ENCODE measurements around the gene EXOSC2. TPM values are rescaled to one million over a fixed set of nuclear protein-coding genes. Genes with fewer than 3 reads are reported as not detected.

EXOSC2 gene
- polyA plus RNA-seq, 2 donors = 14.3 to 17.4 TPM

- Histone ChIP-seq H3K36me3 (ENCODE audit: control insufficient read depth in 2 of 2, insufficient read depth in 2 of 2, low read length in 1 of 2) (no peaks in the 10 kb centered on the region), H3K27me3 (ENCODE audit: control insufficient read depth in 1 of 2, insufficient read depth in 2 of 2, low read length in 2 of 2) (peaks cover 8 to 82% of the 10 kb centered on the region in 2 donors), H3K27ac (ENCODE audit: low read depth in 2 of 2, low read length in 1 of 2) (no peak overlapping the region), H3K4me3 (ENCODE audit: low read depth in 1 of 2, low read length in 2 of 2) (peak overlapping the region in 1 of 2 donors; percentile 39), H3K9me3 (ENCODE audit: control insufficient read depth in 2 of 2, insufficient read depth in 1 of 2, low read depth in 1 of 2, low read length in 1 of 2) (peaks cover 0 to 7% of the 10 kb centered on the region in 2 donors), H3K4me1 (ENCODE audit: control insufficient read depth in 2 of 2, insufficient read depth in 2 of 2, low read length in 1 of 2) (peaks cover 25 to 33% of the 10 kb centered on the region in 2 donors)
- 2 to 4% methylated on average over 40 to 47 of the region's 47 CpGs for WGBS, 2 donors
Observed at GRCh38 chr9:130661451-130662098, 32.0 kb upstream of the EXOSC2 start.

- 7 to 8% methylated on average over 48 to 49 of the region's 49 CpGs for WGBS, 2 donors
- Histone ChIP-seq H3K4me3 (ENCODE audit: low read depth in 1 of 2, low read length in 2 of 2) (no peak overlapping the region), H3K27ac (ENCODE audit: low read depth in 2 of 2, low read length in 1 of 2) (no peak overlapping the region), H3K4me1 (ENCODE audit: control insufficient read depth in 2 of 2, insufficient read depth in 2 of 2, low read length in 1 of 2) (peaks cover 25 to 33% of the 10 kb centered on the region in 2 donors), H3K27me3 (ENCODE audit: control insufficient read depth in 1 of 2, insufficient read depth in 2 of 2, low read length in 2 of 2) (peaks cover 8 to 82% of the 10 kb centered on the region in 2 donors), H3K9me3 (ENCODE audit: control insufficient read depth in 2 of 2, insufficient read depth in 1 of 2, low read depth in 1 of 2, low read length in 1 of 2) (peaks cover 0 to 7% of the 10 kb centered on the region in 2 donors), H3K36me3 (ENCODE audit: control insufficient read depth in 2 of 2, insufficient read depth in 2 of 2, low read length in 1 of 2) (no peaks in the 10 kb centered on the region)
Observed at GRCh38 chr9:130662099-130662969, 31.2 kb upstream of the EXOSC2 start.

- Histone ChIP-seq H3K4me1 (ENCODE audit: control insufficient read depth in 2 of 2, insufficient read depth in 2 of 2, low read length in 1 of 2) (peaks cover 25 to 33% of the 10 kb centered on the region in 2 donors), H3K27me3 (ENCODE audit: control insufficient read depth in 1 of 2, insufficient read depth in 2 of 2, low read length in 2 of 2) (peaks cover 8 to 85% of the 10 kb centered on the region in 2 donors), H3K27ac (ENCODE audit: low read depth in 2 of 2, low read length in 1 of 2) (no peak overlapping the region), H3K36me3 (ENCODE audit: control insufficient read depth in 2 of 2, insufficient read depth in 2 of 2, low read length in 1 of 2) (no peaks in the 10 kb centered on the region), H3K4me3 (ENCODE audit: low read depth in 1 of 2, low read length in 2 of 2) (no peak overlapping the region), H3K9me3 (ENCODE audit: control insufficient read depth in 2 of 2, insufficient read depth in 1 of 2, low read depth in 1 of 2, low read length in 1 of 2) (peaks cover 0 to 7% of the 10 kb centered on the region in 2 donors)
- WGBS, 2 donors = 5% methylated on average over 15 of the region's 15 CpGs
Observed at GRCh38 chr9:130662970-130663257, 30.7 kb upstream of the EXOSC2 start.

- Histone ChIP-seq H3K4me3 (ENCODE audit: low read depth in 1 of 2, low read length in 2 of 2) (peak overlapping the region in 1 of 2 donors; percentile 9), H3K36me3 (ENCODE audit: control insufficient read depth in 2 of 2, insufficient read depth in 2 of 2, low read length in 1 of 2) (no peaks in the 10 kb centered on the region), H3K9me3 (ENCODE audit: control insufficient read depth in 2 of 2, insufficient read depth in 1 of 2, low read depth in 1 of 2, low read length in 1 of 2) (peaks cover 0 to 7% of the 10 kb centered on the region in 2 donors), H3K4me1 (ENCODE audit: control insufficient read depth in 2 of 2, insufficient read depth in 2 of 2, low read length in 1 of 2) (peaks cover 25 to 33% of the 10 kb centered on the region in 2 donors), H3K27me3 (ENCODE audit: control insufficient read depth in 1 of 2, insufficient read depth in 2 of 2, low read length in 2 of 2) (peaks cover 8 to 81% of the 10 kb centered on the region in 2 donors), H3K27ac (ENCODE audit: low read depth in 2 of 2, low read length in 1 of 2) (no peak overlapping the region)
- WGBS, 2 donors = 1 to 3% methylated on average over 57 to 65 of the region's 65 CpGs
Observed at GRCh38 chr9:130663258-130663976, 30.2 kb upstream of the EXOSC2 start.

GRCh38 chr9:130663977-130664250, 29.7 kb upstream of the EXOSC2 start:
- Histone ChIP-seq H3K36me3 (ENCODE audit: control insufficient read depth in 2 of 2, insufficient read depth in 2 of 2, low read length in 1 of 2) (no peaks in the 10 kb centered on the region), H3K9me3 (ENCODE audit: control insufficient read depth in 2 of 2, insufficient read depth in 1 of 2, low read depth in 1 of 2, low read length in 1 of 2) (peaks cover 0 to 4% of the 10 kb centered on the region in 2 donors), H3K4me3 (ENCODE audit: low read depth in 1 of 2, low read length in 2 of 2) (peak overlapping the region in 1 of 2 donors; percentile 9), H3K27ac (ENCODE audit: low read depth in 2 of 2, low read length in 1 of 2) (no peak overlapping the region), H3K4me1 (ENCODE audit: control insufficient read depth in 2 of 2, insufficient read depth in 2 of 2, low read length in 1 of 2) (peaks cover 25 to 33% of the 10 kb centered on the region in 2 donors), H3K27me3 (ENCODE audit: control insufficient read depth in 1 of 2, insufficient read depth in 2 of 2, low read length in 2 of 2) (peaks cover 8 to 77% of the 10 kb centered on the region in 2 donors)
- 4 to 6% methylated on average over 17 to 19 of the region's 19 CpGs for WGBS, 2 donors

GRCh38 chr9:130664251-130665028, 29.1 kb upstream of the EXOSC2 start, which contains the start of gene PRDM12:
Gene PRDM12, plus strand, starts transcription at chr9:130664594. Its CDS starts 60 bp downstream, at chr9:130664654.
- H3K27me3 ChIP-seq (ENCODE audit: control insufficient read depth in 1 of 2, insufficient read depth in 2 of 2, low read length in 2 of 2) = peaks cover 8 to 71% of the 10 kb centered on the region in 2 donors
- 3 to 4% methylated on average over 68 to 76 of the region's 76 CpGs for WGBS, 2 donors
- H3K36me3 ChIP-seq (ENCODE audit: control insufficient read depth in 2 of 2, insufficient read depth in 2 of 2, low read length in 1 of 2) = no peaks in the 10 kb centered on the region
- peaks cover 25 to 33% of the 10 kb centered on the region in 2 donors for H3K4me1 ChIP-seq (ENCODE audit: control insufficient read depth in 2 of 2, insufficient read depth in 2 of 2, low read length in 1 of 2)
- H3K4me3 ChIP-seq (ENCODE audit: low read depth in 1 of 2, low read length in 2 of 2) = peak within 1 kb of the TSS in 1 of 2 donors; percentile 17
- no peaks in the 10 kb centered on the region for H3K9me3 ChIP-seq (ENCODE audit: control insufficient read depth in 2 of 2, insufficient read depth in 1 of 2, low read depth in 1 of 2, low read length in 1 of 2)
- H3K27ac ChIP-seq (ENCODE audit: low read depth in 2 of 2, low read length in 1 of 2) = no peak within 1 kb of the TSS

GRCh38 chr9:130665029-130665430, 28.6 kb upstream of the EXOSC2 start:
- peaks cover 23 to 33% of the 10 kb centered on the region in 2 donors for H3K4me1 ChIP-seq (ENCODE audit: control insufficient read depth in 2 of 2, insufficient read depth in 2 of 2, low read length in 1 of 2)

GRCh38 chr9:130665431-130666392, 27.9 kb upstream of the EXOSC2 start:
- Histone ChIP-seq H3K4me1 (ENCODE audit: control insufficient read depth in 2 of 2, insufficient read depth in 2 of 2, low read length in 1 of 2) (peaks cover 18 to 32% of the 10 kb centered on the region in 2 donors), H3K36me3 (ENCODE audit: control insufficient read depth in 2 of 2, insufficient read depth in 2 of 2, low read length in 1 of 2) (no peaks in the 10 kb centered on the region)
- WGBS, 2 donors = 5 to 6% methylated on average over 60 to 61 of the region's 61 CpGs

More at GRCh38 chr9:130665029-130665430, 28.6 kb upstream of the EXOSC2 start:
- Histone ChIP-seq H3K27ac (ENCODE audit: low read depth in 2 of 2, low read length in 1 of 2) (no peak overlapping the region), H3K9me3 (ENCODE audit: control insufficient read depth in 2 of 2, insufficient read depth in 1 of 2, low read depth in 1 of 2, low read length in 1 of 2) (no peaks in the 10 kb centered on the region), H3K27me3 (ENCODE audit: control insufficient read depth in 1 of 2, insufficient read depth in 2 of 2, low read length in 2 of 2) (peaks cover 8 to 67% of the 10 kb centered on the region in 2 donors), H3K36me3 (ENCODE audit: control insufficient read depth in 2 of 2, insufficient read depth in 2 of 2, low read length in 1 of 2) (no peaks in the 10 kb centered on the region), H3K4me3 (ENCODE audit: low read depth in 1 of 2, low read length in 2 of 2) (no peak overlapping the region)
- WGBS, 2 donors = 1 to 2% methylated on average over 16 to 25 of the region's 26 CpGs

More at GRCh38 chr9:130665431-130666392, 27.9 kb upstream of the EXOSC2 start:
- no peaks in the 10 kb centered on the region for H3K9me3 ChIP-seq (ENCODE audit: control insufficient read depth in 2 of 2, insufficient read depth in 1 of 2, low read depth in 1 of 2, low read length in 1 of 2)
- H3K27ac ChIP-seq (ENCODE audit: low read depth in 2 of 2, low read length in 1 of 2) = no peak overlapping the region
- no peak overlapping the region for H3K4me3 ChIP-seq (ENCODE audit: low read depth in 1 of 2, low read length in 2 of 2)
- peaks cover 8 to 60% of the 10 kb centered on the region in 2 donors for H3K27me3 ChIP-seq (ENCODE audit: control insufficient read depth in 1 of 2, insufficient read depth in 2 of 2, low read length in 2 of 2)

Data from esophagus (tissue), 2 donors.